RWPE2 (cell line): Measurements from ENCODE around the gene SEMA3G.

Source experiments
- ATAC-seq: fragments of 200-7000 bp; cut with Tn5 transposase; 3 replicates; pipeline ENCODE4 v1.9.1; 2021; ENCODE audit warnings: low read depth
- DNase-seq: peaks from one replicate; pipeline ENCODE4 v3.0.0-alpha.2; 2020; ENCODE audit warnings: low spot score
- H3K27ac ChIP-seq: fragments of 450-650 bp; 2 replicates; pipeline ENCODE4 v1.5.1; 2017; ENCODE audit warnings: mild to moderate bottlenecking; ENCODE audit not compliant: poor library complexity, severe bottlenecking
- H3K27me3 ChIP-seq: fragments of 250-450 bp; sonication (Bioruptor Pico); 2 replicates; pipeline ENCODE4 v1.5.1; 2021; ENCODE audit warnings: mild to moderate bottlenecking, moderate library complexity; ENCODE audit not compliant: insufficient read depth, poor library complexity, severe bottlenecking
- H3K36me3 ChIP-seq: fragments of 250-450 bp; sonication (Bioruptor Pico); 2 replicates; pipeline ENCODE4 v1.5.1; 2020; ENCODE audit warnings: low read depth, mild to moderate bottlenecking, moderate library complexity
- H3K4me1 ChIP-seq: fragments of 250-450 bp; sonication (Bioruptor Pico); 2 replicates; pipeline ENCODE4 v1.5.1; 2021; ENCODE audit warnings: mild to moderate bottlenecking, moderate library complexity; ENCODE audit not compliant: insufficient read depth, poor library complexity, severe bottlenecking
- H3K4me3 ChIP-seq: fragments of 250-450 bp; sonication (Bioruptor Pico); 2 replicates; pipeline ENCODE4 v1.5.1; 2021; ENCODE audit warnings: mild to moderate bottlenecking, moderate library complexity; ENCODE audit not compliant: severe bottlenecking
- H3K9me3 ChIP-seq: fragments of 250-450 bp; sonication (Bioruptor Pico); 2 replicates; pipeline ENCODE4 v1.5.1; 2021; ENCODE audit warnings: mild to moderate bottlenecking, moderate library complexity; ENCODE audit not compliant: severe bottlenecking
- TF ChIP-seq, protein P1 (sequence below): fragments of 450-650 bp; IDR thresholded peaks from one replicate; pipeline ENCODE4 v1.5.1; 2017; ENCODE audit warnings: mild to moderate bottlenecking, moderate library complexity; ENCODE audit not compliant: poor library complexity, severe bottlenecking

SEMA3G gene

DNA sequence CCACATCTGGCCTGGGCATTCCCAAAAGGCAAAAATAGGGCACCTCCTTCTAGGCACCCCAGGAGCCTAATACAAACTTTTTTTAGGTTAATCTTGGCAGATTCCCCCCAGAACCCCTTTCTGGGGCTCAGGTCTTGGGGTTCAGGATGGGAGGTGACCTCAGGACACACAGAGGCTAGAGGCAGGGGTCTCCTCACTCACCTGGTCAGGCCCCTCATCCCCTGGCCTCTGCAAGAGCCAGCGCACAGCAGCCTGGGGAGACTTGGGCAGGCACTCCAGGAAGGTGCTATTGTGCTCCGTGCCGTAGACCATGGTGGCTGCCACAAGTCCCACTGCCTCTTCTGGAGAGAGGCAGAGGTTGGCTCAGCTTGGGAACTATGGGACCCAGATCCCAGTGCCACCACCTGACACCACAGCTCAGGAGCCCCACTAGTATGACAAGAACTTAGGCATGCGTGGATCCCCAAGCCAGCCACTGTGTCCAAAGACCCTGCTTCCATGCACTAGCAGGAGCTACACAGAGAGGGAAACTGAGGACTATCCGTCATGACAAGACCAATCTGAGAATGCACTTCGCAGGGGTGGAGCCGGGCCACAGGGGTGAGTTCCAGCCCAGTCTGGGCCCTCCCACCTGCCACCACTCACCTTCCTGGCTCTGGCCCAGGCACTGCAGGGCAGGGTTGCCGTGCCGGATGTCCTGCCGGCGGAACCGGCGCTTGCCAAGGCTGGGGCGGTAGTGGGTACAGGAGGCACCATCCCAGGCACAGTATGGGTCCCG is 7.4 kb downstream of the SEMA3G start:
- TF ChIP-seq, protein P1, sequence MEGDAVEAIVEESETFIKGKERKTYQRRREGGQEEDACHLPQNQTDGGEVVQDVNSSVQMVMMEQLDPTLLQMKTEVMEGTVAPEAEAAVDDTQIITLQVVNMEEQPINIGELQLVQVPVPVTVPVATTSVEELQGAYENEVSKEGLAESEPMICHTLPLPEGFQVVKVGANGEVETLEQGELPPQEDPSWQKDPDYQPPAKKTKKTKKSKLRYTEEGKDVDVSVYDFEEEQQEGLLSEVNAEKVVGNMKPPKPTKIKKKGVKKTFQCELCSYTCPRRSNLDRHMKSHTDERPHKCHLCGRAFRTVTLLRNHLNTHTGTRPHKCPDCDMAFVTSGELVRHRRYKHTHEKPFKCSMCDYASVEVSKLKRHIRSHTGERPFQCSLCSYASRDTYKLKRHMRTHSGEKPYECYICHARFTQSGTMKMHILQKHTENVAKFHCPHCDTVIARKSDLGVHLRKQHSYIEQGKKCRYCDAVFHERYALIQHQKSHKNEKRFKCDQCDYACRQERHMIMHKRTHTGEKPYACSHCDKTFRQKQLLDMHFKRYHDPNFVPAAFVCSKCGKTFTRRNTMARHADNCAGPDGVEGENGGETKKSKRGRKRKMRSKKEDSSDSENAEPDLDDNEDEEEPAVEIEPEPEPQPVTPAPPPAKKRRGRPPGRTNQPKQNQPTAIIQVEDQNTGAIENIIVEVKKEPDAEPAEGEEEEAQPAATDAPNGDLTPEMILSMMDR: no peak
- H3K27ac ChIP-seq: no peak overlapping the region
- H3K27me3 ChIP-seq: no peaks in the 10 kb centered on the region
- H3K4me1 ChIP-seq: peaks cover 5% of the 10 kb centered on the region
- no peak for DNase-seq
- no peak for ATAC-seq
- H3K9me3 ChIP-seq: no peaks in the 10 kb centered on the region
- H3K4me3 ChIP-seq: no peak overlapping the region
- H3K36me3 ChIP-seq: no peaks in the 10 kb centered on the region

GRCh38 chr3:52436500-52437149 is 8.3 kb downstream of the SEMA3G start:
- Histone ChIP-seq H3K4me3 (no peak overlapping the region), H3K27me3 (no peaks in the 10 kb centered on the region), H3K9me3 (no peaks in the 10 kb centered on the region), H3K27ac (no peak overlapping the region), H3K4me1 (peaks cover 5% of the 10 kb centered on the region), H3K36me3 (no peaks in the 10 kb centered on the region)
- DNase-seq (no peak), ATAC-seq (no peak)
- TF ChIP-seq, protein P1: no peak

DNA sequence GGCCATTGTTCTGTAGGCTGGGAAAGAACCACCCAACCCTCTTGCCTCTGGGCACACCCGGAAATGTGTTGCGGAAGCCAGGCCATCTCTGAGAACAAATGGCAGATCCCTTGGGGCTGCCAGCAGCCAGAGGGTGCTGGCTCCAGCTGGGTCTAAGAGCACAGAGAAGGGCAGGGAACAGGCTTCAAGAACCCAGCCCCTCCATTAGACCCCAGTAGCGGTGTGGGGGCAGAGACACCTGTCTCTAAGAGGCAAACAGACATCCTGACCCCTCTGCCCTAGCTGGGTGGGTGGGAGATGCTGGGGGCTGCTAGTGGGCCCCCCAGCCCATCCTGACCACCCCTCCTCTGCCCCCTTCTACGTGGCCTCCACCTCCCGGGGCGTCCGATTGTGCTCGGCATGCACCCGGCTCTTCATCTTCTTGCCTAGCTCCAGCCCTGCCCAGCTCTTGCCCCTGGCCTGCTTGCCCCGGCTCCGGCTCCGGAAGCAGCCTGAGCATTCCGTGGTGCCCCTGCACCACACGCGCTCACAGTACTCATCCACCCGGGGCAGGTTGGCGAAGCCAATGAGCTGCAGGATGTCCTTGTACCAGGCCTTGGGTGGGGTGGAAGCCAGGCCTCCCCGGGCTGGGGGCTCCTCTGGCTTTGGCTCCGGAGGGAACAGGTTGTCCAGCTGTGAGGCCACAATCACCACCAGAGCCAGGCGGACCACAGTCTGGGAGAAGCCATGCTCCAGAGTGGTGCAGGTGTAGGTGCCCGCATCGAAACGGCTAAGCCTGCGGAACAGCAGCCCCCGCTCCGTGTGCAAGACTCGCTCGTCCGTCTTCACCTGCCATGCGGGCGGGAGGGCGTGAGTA is 9.4 kb downstream of the SEMA3G start:
- Histone ChIP-seq H3K27me3 (no peaks in the 10 kb centered on the region), H3K9me3 (no peaks in the 10 kb centered on the region), H3K27ac (no peak overlapping the region), H3K4me1 (peaks cover 5% of the 10 kb centered on the region), H3K4me3 (no peak overlapping the region), H3K36me3 (no peaks in the 10 kb centered on the region)
- TF ChIP-seq, protein P1: no peak
- ATAC-seq (no peak), DNase-seq (no peak)

- ATAC-seq: no peak
- no peaks in the 10 kb centered on the region for H3K27me3 ChIP-seq
- TF ChIP-seq, protein P1: no peak
- no peaks in the 10 kb centered on the region for H3K36me3 ChIP-seq
- H3K9me3 ChIP-seq: no peaks in the 10 kb centered on the region
- H3K4me1 ChIP-seq: peaks cover 5% of the 10 kb centered on the region
- H3K4me3 ChIP-seq: no peak overlapping the region
- no peak overlapping the region for H3K27ac ChIP-seq
- no peak for DNase-seq
These were observed 10.3 kb downstream of the SEMA3G start for GRCh38 chr3:52434491-52435115.
